RWPE2 (cell line): ENCODE measurements around the gene PFN4.

Experiments
- ATAC-seq: fragments of 200-7000 bp; cut with Tn5 transposase; 3 replicates; pipeline ENCODE4 v1.9.1; 2021; ENCODE audit warnings: low read depth
- DNase-seq: peaks from one replicate; pipeline ENCODE4 v3.0.0-alpha.2; 2020; ENCODE audit warnings: low spot score
- H3K27ac ChIP-seq: fragments of 450-650 bp; 2 replicates; pipeline ENCODE4 v1.5.1; 2017; ENCODE audit warnings: mild to moderate bottlenecking; ENCODE audit not compliant: poor library complexity, severe bottlenecking
- H3K27me3 ChIP-seq: fragments of 250-450 bp; sonication (Bioruptor Pico); 2 replicates; pipeline ENCODE4 v1.5.1; 2021; ENCODE audit warnings: mild to moderate bottlenecking, moderate library complexity; ENCODE audit not compliant: insufficient read depth, poor library complexity, severe bottlenecking
- H3K36me3 ChIP-seq: fragments of 250-450 bp; sonication (Bioruptor Pico); 2 replicates; pipeline ENCODE4 v1.5.1; 2020; ENCODE audit warnings: low read depth, mild to moderate bottlenecking, moderate library complexity
- H3K4me1 ChIP-seq: fragments of 250-450 bp; sonication (Bioruptor Pico); 2 replicates; pipeline ENCODE4 v1.5.1; 2021; ENCODE audit warnings: mild to moderate bottlenecking, moderate library complexity; ENCODE audit not compliant: insufficient read depth, poor library complexity, severe bottlenecking
- H3K4me3 ChIP-seq: fragments of 250-450 bp; sonication (Bioruptor Pico); 2 replicates; pipeline ENCODE4 v1.5.1; 2021; ENCODE audit warnings: mild to moderate bottlenecking, moderate library complexity; ENCODE audit not compliant: severe bottlenecking
- H3K9me3 ChIP-seq: fragments of 250-450 bp; sonication (Bioruptor Pico); 2 replicates; pipeline ENCODE4 v1.5.1; 2021; ENCODE audit warnings: mild to moderate bottlenecking, moderate library complexity; ENCODE audit not compliant: severe bottlenecking
- CTCF ChIP-seq: fragments of 450-650 bp; IDR thresholded peaks from one replicate; pipeline ENCODE4 v1.5.1; 2017; ENCODE audit warnings: mild to moderate bottlenecking, moderate library complexity; ENCODE audit not compliant: poor library complexity, severe bottlenecking

The PFN4 gene

DNA sequence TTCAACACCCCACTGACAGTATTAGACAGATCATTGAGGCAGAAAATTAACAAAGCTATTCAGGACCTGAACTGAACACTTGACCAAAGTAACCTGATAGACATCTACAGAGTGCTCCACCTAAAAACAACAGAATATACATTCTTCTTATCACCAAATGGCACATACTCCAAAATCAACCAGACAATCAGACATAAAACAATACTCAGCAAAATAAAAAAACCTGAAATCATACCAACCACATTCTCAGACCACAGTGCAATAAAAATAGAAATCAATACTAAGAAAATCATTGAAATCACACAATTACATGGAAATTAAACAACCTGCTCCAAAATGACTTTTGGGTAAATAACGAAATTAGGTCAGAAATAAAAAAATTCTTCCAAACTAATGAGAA lies 15.8 kb downstream of the PFN4 start:
- Histone ChIP-seq H3K4me1 (peaks cover 18% of the 10 kb centered on the region), H3K27ac (no peak overlapping the region), H3K36me3 (no peaks in the 10 kb centered on the region), H3K9me3 (no peaks in the 10 kb centered on the region), H3K27me3 (no peaks in the 10 kb centered on the region), H3K4me3 (no peak overlapping the region)
- ATAC-seq (no peak), DNase-seq (no peak)
- TF ChIP-seq CTCF = no peak

- Histone ChIP-seq H3K27me3 (no peaks in the 10 kb centered on the region), H3K27ac (peak overlapping the region; percentile 17), H3K9me3 (no peaks in the 10 kb centered on the region), H3K4me1 (peaks cover 17% of the 10 kb centered on the region), H3K36me3 (no peaks in the 10 kb centered on the region), H3K4me3 (no peak overlapping the region)
- ATAC-seq (no peak), DNase-seq (no peak)
- TF ChIP-seq CTCF = no peak
Measured at GRCh38 chr2:24106786-24107185, 16.3 kb downstream of the PFN4 start.

GRCh38 chr2:24105816-24106215 lies 17.3 kb downstream of the PFN4 start:
- Histone ChIP-seq H3K4me1 (peaks cover 11% of the 10 kb centered on the region), H3K36me3 (no peaks in the 10 kb centered on the region), H3K27ac (peak overlapping the region; percentile 17), H3K9me3 (no peaks in the 10 kb centered on the region), H3K27me3 (no peaks in the 10 kb centered on the region), H3K4me3 (no peak overlapping the region)
- ATAC-seq (no peak), DNase-seq (no peak)
- TF ChIP-seq CTCF = no peak

DNA sequence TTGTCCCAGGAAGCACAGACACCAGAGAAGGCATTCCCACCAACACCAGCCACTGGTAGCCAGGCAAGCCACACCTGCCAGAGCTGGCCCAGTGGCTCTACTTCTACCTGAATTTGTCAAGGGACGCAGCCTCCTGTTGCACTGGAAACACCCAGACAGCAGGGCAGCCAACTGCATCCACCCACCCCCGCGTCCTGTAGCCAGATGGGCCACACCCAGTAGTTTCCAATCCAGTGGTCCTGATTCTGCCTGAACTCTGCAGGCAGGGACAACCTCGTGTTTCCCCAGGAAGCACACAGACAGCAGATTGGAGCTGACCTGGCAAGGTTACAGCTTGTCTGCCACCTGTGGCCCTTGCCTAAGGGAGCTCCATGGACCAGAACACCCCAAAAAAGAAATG lies 18.2 kb downstream of the PFN4 start:
- no peak overlapping the region for H3K27ac ChIP-seq
- H3K27me3 ChIP-seq = no peaks in the 10 kb centered on the region
- peaks cover 11% of the 10 kb centered on the region for H3K4me1 ChIP-seq
- H3K9me3 ChIP-seq = no peaks in the 10 kb centered on the region
- no peak overlapping the region for H3K4me3 ChIP-seq
- H3K36me3 ChIP-seq = no peaks in the 10 kb centered on the region
- TF ChIP-seq CTCF = no peak
- DNase-seq = no peak
- ATAC-seq = no peak

DNA sequence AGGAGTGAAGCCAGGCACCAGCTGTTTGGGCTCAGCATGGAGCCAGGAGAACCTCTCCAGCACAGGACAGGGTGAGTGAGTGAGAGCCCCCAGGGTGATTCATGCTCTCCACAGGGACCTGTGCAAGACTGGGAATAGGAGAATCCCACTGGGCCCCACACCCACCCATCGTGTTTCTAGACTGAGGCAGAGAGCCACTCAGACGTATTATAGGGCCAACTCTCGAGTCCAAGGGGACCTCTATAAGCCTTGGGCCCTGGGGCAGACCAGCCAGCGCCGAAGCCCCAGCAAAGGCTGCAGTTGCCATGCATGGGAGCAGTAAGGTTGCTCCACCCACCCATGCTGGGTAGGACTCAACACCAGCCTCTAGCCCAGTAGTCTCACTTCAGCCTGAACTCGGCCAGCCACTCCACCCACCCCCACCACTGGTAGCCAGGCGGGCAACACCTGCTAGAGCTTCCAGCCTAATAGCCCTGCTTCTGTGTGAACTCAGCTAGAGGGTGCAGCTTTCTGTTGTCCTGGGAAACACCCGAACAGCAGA lies 19.0 kb downstream of the PFN4 start:
- no peak for ATAC-seq
- Histone ChIP-seq H3K9me3 (no peaks in the 10 kb centered on the region), H3K4me1 (peaks cover 9% of the 10 kb centered on the region), H3K27me3 (no peaks in the 10 kb centered on the region), H3K4me3 (no peak overlapping the region), H3K27ac (no peak overlapping the region), H3K36me3 (no peaks in the 10 kb centered on the region)
- TF ChIP-seq CTCF = no peak
- no peak for DNase-seq
